Transverse colon (tissue), 4 donors: ENCODE data around the gene RNF225.
"Not testable (repeated sequence)": the region's sequence is repeated elsewhere in the genome, so short reads cannot be mapped to it uniquely, and the experiment has no call there.

ENCODE experiments used
- EP300 ChIP-seq: sonication (generic); formaldehyde crosslinking; IDR thresholded peaks from one replicate; pipeline ENCODE4 v1.6.1; 2017; ENCODE audit warnings: antibody characterized with exemption, low read depth
- POLR2A ChIP-seq: fragments of 450-650 bp; IDR thresholded peaks from one replicate; pipeline ENCODE4 v1.6.1; 2016; ENCODE audit warnings: antibody characterized with exemption, mild to moderate bottlenecking, moderate library complexity
- POLR2AphosphoS5 ChIP-seq, 3 donors: sonication (generic); formaldehyde crosslinking; IDR thresholded peaks; one replicate each; pipeline ENCODE4 v1.6.1; 2016; ENCODE audit warnings: antibody characterized with exemption in 3 of 3
- TF ChIP-seq, protein P1 (sequence below), 5 experiments: fragments of 200-600 bp in 3 of 5; fragments of 450-650 bp in 2 of 5; sonication (generic) in 3 of 5; IDR thresholded peaks; 1 replicate in 2 of 5; 2 replicates in 3 of 5; pipeline ENCODE4 v1.5.1; 2016 to 2017; ENCODE audit warnings: antibody characterized with exemption in 5 of 5, inconsistent platforms in 3 of 5, mild to moderate bottlenecking in 2 of 5, moderate library complexity in 1 of 5

DNA sequence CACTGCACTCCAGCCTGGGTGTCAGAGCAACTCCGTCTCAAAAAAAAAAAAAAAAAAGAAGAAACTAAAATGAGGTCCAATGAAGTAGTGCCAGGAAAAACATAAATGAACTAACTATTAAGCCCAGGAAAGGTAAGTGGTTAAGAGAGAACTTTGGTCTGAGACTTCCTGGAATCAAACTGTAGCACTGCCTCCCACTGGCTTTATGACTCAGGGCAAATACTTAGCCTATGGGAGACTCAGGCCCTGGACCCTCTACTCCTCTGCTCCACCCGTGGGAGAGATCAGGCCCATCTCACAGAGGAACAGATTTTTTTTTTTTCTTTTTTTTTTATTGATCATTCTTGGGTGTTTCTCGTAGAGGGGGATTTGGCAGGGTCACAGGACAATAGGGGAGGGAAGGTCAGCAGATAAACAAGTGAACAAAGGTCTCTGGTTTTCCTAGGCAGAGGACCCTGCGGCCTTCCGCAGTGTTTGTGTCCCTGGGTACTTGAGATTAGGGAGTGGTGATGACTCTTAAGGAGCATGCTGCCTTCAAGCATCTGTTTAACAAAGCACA is 8.5 kb downstream of the RNF225 start:
- TF ChIP-seq, protein P1, sequence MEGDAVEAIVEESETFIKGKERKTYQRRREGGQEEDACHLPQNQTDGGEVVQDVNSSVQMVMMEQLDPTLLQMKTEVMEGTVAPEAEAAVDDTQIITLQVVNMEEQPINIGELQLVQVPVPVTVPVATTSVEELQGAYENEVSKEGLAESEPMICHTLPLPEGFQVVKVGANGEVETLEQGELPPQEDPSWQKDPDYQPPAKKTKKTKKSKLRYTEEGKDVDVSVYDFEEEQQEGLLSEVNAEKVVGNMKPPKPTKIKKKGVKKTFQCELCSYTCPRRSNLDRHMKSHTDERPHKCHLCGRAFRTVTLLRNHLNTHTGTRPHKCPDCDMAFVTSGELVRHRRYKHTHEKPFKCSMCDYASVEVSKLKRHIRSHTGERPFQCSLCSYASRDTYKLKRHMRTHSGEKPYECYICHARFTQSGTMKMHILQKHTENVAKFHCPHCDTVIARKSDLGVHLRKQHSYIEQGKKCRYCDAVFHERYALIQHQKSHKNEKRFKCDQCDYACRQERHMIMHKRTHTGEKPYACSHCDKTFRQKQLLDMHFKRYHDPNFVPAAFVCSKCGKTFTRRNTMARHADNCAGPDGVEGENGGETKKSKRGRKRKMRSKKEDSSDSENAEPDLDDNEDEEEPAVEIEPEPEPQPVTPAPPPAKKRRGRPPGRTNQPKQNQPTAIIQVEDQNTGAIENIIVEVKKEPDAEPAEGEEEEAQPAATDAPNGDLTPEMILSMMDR (IDR thresholded peaks at IDR 0.05), result not testable (repeated sequence)
- TF ChIP-seq POLR2A; EP300; POLR2AphosphoS5 (IDR thresholded peaks at IDR 0.05): not testable (repeated sequence)
